ENCODE measurements around the gene TSPO2. TPM values are rescaled to one million over a fixed set of nuclear protein-coding genes. Genes with fewer than 3 reads are reported as not detected.

TSPO2 gene
- total and polyA plus RNA-seq, 2 of the 8 experiments (the other 6 are each of a cell fraction or from before 2014, with no cell fraction given): not detected

- H3K9ac ChIP-seq (replicated peaks in 1 of 4; ENCODE audit: extremely low read depth in 1 of 4, low read depth in 3 of 4, low read length in 3 of 4): no peak overlapping the region
Measured at GRCh38 chr6:41059556-41059955, 17.3 kb downstream of the TSPO2 start.

More at GRCh38 chr6:41059556-41059955, 17.3 kb downstream of the TSPO2 start:
- Histone ChIP-seq H3K14ac (ENCODE audit: insufficient read length) (no peak overlapping the region), H2BK12ac (ENCODE audit: low read depth, low read length) (no peak overlapping the region), H3K36me3 (ENCODE audit: control insufficient read depth in 2 of 4, insufficient read depth in 4 of 4, low read length in 3 of 4) (peaks cover 4 to 14% (median 7%) of the 10 kb centered on the region in 4 experiments; a peak in 7 of 8 replicates), H2BK15ac (ENCODE audit: low read length) (no peak overlapping the region), H2BK20ac (ENCODE audit: low read length) (no peak overlapping the region), H4K8ac (ENCODE audit: extremely low read depth, insufficient read depth, low read length) (no peak overlapping the region), H2BK120ac (replicated peaks; ENCODE audit: low read depth, low read length) (no peak overlapping the region), H3K27ac (ENCODE audit: low read depth, low read length) (no peak overlapping the region), H3K4me1 (replicated peaks in 1 of 4; ENCODE audit: control insufficient read depth in 3 of 4, insufficient read depth in 4 of 4, low read length in 3 of 4) (no peaks in the 10 kb centered on the region; a peak in 1 of 7 replicates), H3K79me1 (ENCODE audit: low read depth, low read length) (no peaks in the 10 kb centered on the region), H3K4ac (replicated peaks; ENCODE audit: insufficient read length, low read depth, low read length) (no peak overlapping the region), H3K27me3 (replicated peaks in 1 of 4; ENCODE audit: control insufficient read depth in 3 of 4, extremely low read depth in 1 of 4, insufficient read depth in 3 of 4, low read length in 3 of 4) (no peaks in the 10 kb centered on the region), H2AK5ac (ENCODE audit: low read depth, low read length) (no peak overlapping the region), H2BK5ac (ENCODE audit: low read depth, low read length) (no peak overlapping the region), H4K20me1 (replicated peaks in 1 of 2; ENCODE audit: control insufficient read depth in 1 of 2, insufficient read depth in 2 of 2, low read length in 2 of 2) (no peaks in the 10 kb centered on the region), H4K91ac (replicated peaks; ENCODE audit: insufficient read length, low read length) (no peak overlapping the region), H3K9me3 (ENCODE audit: insufficient read depth in 2 of 2, low read depth in 1 of 2, low read length in 1 of 2) (no peaks in the 10 kb centered on the region), H3K79me2 (ENCODE audit: control insufficient read depth in 1 of 2, insufficient read depth in 2 of 2, low read length in 2 of 2) (no peaks in the 10 kb centered on the region), H3K18ac (ENCODE audit: extremely low read depth, low read length) (no peak overlapping the region), H3K4me3 (ENCODE audit: extremely low read depth in 1 of 4, insufficient read depth in 2 of 4, low read depth in 3 of 4, low read length in 4 of 4) (no peak overlapping the region), H4K5ac (ENCODE audit: insufficient read length, low read depth, low read length) (no peak overlapping the region), H2AFZ (ENCODE audit: low read length) (no peak overlapping the region), H3K56ac (replicated peaks; ENCODE audit: insufficient read length, low read depth, low read length) (no peak overlapping the region), H3K23me2 (ENCODE audit: low read depth, low read length) (no peaks in the 10 kb centered on the region), H3K4me2 (ENCODE audit: insufficient read depth in 1 of 2, low read depth in 2 of 2, low read length in 2 of 2) (no peak overlapping the region), H3K23ac (ENCODE audit: insufficient read length) (no peak overlapping the region)
- POLR2A ChIA-PET (ENCODE audit: partially characterized antibody): interaction anchor here (0.8 kb wide), 1 partner anchor 13 kb away, joined by 3 read pairs; no protein-coding TSS in a partner anchor
- WGBS, 2 experiments (ENCODE audit: extremely low coverage in 1 of 2, insufficient coverage in 1 of 2, insufficient read length in 1 of 2, insufficient replicate concordance in 2 of 2, low coverage in 1 of 2, low lambda C conversion rate in 2 of 2, missing lambda C conversion rate in 1 of 2): 94% methylated on average over 1 of the region's 1 CpG; no CpG with 5 or more reads in 1 of the 2 experiments
- DNase-seq (ENCODE audit: low read depth in 1 of 2, low spot score in 2 of 2) (no peak), FAIRE-seq (no peak)
- CTCF ChIA-PET (ENCODE audit: partially characterized antibody): interaction anchor here (1.1 to 2.4 kb wide), 5 partner anchors 9 to 32 kb away, joined by 4 to 14 read pairs (median 6); partner anchors contain the start of gene UNC5CL

Measured in H1 (cell line).